ENCODE data around the gene NAGK.
"Not testable (repeated sequence)": the region's sequence is repeated elsewhere in the genome, so short reads cannot be mapped to it uniquely, and the experiment has no call there.

NAGK gene

DNA sequence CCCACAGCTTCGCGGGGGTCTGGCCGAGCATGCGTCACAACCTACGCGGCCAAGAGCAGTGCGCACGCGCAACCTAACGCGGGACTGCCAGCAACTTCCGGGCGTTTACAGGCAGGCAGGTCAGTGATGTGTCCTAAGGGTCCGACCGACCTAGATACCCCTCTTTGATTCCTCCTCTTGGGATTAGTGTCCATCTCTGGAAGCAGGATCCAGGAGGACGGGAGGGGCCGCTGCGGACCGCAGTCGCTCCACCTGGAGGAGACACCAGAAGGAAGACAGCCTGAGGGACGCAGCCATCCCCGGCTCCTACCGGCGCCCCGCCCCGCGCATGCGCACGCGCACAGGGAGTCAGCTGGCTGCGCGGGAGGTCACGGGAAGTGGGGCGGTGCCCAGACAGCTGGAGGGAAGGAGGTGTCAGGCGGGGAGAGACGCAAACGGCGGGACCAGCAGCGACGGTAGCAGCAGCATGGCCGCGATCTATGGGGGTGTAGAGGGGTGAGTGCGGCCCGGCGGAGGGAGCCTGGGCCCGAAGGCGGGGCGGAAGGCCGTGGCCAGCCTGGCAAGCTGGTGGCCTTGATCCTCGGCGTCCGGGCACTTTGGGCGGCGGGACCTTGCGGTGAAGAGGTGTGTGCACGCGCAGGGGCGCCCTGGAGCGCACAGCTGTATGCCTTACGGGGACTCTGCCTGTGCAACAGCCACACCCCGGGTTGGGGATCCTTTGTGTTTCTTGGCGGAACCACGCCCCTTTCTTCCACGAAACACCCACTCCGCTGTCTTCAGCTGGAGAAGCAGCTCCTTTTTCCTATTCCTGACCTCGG is at the start of gene NAGK:
NAGK (plus strand) TSS at position 431 of the 818 bp plus-strand sequence; CDS start at position 467, 36 bp downstream.
- peak; percentile 87 to 100 (median 97) for DNase-seq

- not testable (repeated sequence) for DNase-seq
These were observed 48.5 kb upstream of the NAGK start for GRCh38 chr2:71019989-71020388.

- not testable (repeated sequence) for DNase-seq
These were observed 47.1 kb upstream of the NAGK start for GRCh38 chr2:71021394-71021793.

DNA sequence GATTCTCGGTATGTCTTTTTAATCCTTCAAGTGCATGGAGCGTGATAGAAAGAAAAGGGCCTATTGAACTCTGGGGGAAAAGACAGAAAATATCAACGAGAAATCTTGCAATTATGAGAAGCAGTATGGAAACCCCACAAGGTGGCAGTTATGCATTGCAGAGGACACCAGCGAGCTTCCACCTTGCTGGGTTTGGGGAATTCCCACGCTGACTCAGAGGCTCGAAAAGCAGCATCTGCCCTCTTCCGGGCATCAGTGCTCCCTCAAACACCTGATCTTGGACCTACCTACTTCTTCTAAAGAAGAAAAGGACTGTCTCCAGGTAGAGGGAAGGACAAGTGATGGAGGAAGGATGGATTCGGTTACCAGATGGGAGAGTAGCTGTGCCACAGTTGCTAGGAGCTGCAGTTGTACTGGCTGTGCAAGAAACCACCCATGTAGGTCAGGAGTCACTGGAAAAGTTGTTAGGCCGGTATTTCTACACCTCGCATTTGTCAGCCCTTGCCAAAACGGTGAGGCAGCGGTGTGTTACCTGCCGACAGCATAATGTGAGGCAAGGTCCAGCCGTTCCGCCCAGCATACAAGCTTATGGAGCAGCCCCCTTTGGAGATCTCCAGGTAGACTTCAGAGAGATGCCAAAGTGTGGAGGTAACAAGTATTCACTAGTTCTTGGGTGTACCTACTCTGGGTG is 44.8 kb upstream of the NAGK start:
- peak in 1 of 51 donors; percentile 4 for DNase-seq

DNA sequence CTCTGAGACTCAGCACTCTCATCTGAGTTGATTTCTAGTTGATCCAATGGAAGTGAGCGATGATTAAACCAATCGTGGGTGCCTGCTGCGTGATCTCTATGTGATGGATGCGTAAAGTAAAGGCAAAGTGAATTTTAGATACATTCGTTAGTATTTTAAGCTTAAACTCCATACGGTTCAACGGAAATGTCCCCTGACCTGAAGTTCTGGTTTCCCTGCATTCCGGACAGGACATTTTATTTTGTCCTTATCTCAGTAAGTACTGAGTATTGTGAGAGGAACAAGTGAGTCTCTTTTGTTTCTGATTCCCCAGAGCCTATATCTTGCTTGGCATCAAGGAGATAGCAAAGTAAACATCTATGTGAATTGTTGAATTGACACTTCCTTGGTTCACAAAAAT is 32.2 kb upstream of the NAGK start:
- not testable (repeated sequence) for DNase-seq

GRCh38 chr2:71042287-71042686 is 26.2 kb upstream of the NAGK start:
- DNase-seq: no peak

DNA sequence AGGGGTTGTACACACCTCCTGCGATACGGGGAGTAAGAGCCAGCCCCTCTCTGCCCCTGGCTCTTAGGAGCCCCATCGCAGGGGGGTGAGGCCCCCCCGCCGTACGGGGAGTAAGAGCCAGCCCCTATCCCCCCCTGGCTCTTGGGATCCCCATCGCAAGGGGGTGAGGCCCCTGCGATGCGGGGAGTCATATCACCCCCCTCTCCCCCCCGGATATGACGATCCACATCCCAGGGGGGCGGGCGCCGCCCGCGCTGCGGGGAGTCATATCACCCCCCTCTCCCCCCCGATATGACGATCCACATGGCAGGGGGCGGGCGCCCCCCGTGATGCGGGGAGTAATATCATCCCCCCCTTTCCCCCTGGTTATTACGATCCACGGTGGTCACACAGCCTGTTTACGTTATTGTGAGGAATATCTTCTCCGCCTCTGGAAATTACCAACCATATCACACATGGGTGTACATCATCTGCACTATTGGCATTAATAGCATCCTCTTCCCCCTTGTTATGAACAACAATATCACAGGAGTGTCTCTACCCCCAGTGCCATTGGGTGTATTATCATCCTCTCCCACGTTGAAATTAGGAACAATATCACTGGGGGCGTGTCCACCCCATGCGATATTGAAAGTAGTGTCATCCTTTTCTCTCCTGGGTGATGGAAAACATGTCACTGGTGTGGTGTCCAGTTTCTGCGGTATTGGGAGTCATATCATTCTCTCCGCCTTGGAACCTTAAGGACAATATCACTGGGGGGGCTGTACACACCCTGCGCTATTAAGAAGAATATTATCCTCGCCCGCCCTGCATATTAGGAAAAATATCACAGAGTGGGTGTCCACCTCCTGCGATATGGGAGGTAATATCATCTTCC is 24.7 kb upstream of the NAGK start:
- DNase-seq: no peak

DNA sequence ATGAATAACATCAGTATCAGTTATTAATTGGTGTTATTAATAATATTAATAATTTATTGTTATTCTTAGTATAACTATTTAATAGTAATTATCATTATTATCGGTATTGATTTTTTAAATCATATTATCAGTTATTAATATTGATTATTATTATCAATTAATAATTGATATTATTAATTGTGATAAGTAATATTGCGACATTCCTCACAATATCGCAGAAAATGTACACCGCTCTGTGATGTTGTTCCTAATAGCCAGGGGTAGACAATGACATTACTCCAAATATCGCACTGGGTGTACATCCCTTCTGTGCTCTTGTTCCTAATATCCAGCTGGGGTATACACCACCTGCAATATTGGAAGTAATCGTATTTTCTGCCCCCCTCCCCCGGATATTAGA is 23.3 kb upstream of the NAGK start:
- no peak for DNase-seq

DNA sequence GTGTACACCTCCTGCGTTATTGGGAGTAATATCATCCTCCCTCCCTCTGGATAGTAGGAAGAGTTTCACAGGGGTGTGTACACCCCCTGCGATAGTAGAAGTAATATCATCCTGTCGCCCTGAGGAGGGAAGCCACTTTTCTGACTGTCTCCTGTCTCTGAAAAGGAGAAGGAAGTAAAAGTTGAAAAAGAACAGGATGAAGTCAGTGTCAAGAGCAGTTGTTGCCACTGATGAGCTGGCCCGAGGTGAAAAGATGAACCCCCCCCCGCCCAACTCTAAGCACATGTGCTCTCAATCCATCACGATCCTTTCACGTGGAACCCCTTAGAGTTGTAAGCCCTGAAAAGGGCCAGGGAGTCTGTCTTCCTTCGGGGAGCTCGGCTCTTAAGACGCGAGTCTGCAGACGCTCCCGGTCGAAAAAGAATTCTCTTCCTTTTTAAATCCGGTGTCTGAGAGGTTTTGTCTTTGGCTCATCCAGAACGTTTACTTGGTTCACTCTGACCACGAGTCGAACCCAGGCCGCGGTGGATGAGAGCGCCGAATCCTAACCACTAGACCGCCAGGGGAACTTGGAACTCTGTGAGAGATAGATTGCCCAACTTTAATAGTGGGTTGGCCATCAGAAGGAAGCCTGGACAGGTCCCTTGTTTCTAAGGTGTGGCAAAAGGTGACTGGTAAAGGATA is 22.4 kb upstream of the NAGK start:
- no peak for DNase-seq

GRCh38 chr2:71048096-71048495 is 20.4 kb upstream of the NAGK start:
- no peak for DNase-seq

DNA sequence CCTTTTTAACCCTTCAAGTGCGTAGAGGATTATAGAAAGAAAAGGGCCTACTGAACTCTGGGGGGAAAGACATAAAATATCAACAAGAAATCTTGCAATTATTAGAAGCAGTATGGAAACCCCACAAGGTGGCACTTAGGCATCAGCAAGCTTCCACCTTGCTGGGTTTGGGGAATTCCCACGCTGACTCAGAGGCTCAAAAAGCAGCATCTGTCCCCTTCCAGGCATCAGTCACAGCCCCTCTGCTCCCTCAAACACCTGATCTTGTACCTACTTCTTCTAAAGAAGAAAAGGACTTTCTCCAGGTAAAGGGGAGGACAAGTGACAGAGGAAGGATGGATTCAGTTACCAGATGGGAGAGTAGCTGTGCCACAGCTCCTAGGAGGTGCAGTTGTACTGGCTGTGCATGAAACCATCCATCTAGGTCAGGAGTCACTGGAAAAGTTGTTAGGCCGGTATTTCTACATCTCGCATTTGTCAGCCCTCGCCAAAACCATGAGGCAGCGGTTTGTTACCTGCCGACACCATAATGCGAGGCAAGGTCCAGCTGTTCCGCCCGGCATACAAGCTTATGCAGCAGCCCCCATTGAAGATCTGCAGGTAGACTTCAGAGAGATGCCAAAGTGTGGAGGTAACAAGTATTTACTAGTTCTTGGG is 18.6 kb upstream of the NAGK start:
- not testable (repeated sequence) for DNase-seq

DNA sequence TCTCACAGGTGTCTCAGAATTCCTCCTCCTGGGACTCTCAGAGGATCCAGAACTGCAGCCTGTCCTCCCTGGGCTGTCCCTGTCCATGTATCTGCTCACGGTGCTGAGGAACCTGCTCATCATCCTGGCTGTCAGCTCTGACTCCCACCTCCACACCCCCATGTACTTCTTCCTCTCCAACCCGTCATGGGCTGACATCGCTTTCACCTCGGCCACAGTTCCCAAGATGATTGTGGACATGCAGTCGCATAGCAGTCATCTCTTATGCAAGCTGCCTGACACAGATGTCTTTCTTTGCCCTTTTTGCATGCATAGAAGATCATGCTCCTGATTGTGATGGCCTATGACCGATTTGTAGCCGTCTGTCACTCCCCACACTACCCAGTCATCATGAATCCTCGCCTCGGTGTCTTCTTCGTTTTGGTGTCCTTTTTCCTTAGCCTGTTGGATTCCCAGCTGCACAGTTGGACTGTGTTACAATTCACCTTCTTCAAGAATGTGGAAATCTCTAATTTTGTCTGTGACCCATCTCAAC is 13.2 kb upstream of the NAGK start:
- not testable (repeated sequence) for DNase-seq

GRCh38 chr2:71060211-71060610 is 8.2 kb upstream of the NAGK start:
- DNase-seq: no peak

DNA sequence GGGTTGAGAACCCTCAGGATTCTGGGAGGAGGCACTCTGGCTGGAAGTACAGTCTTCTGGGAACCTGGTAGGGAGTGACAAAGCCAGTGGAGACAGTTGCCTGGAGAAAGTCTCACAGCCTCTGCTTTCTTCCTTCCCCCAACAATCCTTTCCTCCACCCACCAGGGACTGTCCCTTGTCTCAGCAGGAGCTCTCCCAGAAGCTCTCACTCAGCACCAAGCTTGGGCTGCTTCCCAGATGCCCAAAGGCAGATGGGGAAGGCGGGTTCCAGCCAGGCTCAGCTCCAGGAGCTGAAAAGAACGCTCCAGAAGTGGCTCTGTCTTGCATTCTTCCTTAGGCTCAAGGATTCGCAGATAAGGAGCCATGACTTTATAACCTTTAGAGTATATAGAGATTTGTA is 7.6 kb upstream of the NAGK start:
- DNase-seq: peak in 1 of 51 donors; percentile 19

DNA sequence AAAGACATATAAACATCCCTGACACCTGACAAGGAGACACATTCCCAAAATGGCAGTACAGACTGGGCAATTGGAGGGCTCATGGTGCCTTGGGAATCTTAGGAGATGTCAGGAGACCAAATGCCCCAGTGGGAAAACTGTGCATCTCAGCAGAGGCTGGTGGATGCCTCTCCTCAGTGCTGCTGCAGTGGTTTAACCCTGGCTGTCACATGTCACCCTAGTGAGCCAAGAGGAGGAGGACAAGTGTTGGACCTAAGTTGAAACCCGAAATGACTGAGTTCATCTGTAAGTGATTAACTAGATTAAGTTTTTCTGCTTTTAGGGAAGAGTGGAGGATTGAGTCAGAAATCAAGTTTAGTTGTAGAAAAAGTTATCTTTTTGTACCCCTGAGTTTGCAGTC is 5.2 kb upstream of the NAGK start:
- DNase-seq: no peak

GRCh38 chr2:71064110-71064611 is 4.3 kb upstream of the NAGK start:
- DNase-seq: no peak

DNA sequence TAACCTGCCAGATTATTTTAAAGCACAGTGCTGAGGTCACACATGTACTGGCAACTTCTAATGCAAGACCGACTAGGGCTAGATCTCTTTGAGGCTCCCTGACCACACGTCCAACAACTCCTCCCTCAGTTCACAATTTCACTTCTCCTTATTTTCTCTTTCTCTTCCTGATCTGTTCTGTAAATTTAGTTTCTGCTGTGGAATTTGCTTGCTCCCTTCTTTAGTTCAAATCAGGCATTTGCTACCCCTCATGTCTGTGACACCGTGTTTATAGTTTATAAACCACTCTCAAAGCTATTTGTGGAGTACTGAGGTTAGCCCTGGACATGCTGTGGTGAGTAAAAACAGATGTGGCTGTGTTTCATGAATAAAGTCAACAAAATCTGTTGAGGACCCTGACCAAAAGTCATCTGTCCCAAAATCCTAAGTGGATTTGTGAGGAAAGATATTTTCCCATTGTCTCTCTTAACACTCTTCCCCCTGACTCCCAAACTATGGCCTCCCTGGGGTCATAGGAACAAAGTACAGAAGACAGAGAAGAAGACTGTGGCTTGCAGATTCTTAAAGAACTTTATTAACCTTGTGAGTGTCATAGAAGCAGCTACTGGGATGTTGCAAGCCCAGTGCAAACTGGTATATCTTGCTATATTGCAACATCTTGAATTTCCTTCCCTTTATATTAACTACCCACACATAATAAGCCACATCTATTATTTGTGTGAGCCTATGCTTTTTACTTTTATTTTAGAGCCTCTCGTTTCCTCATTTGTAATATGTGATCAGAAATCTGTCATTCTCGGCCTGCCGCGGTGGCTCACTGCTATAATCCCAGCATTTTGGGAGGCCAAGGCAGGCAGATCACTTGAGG is 3.5 kb upstream of the NAGK start:
- peak in 1 of 51 donors; percentile 7 for DNase-seq

DNA sequence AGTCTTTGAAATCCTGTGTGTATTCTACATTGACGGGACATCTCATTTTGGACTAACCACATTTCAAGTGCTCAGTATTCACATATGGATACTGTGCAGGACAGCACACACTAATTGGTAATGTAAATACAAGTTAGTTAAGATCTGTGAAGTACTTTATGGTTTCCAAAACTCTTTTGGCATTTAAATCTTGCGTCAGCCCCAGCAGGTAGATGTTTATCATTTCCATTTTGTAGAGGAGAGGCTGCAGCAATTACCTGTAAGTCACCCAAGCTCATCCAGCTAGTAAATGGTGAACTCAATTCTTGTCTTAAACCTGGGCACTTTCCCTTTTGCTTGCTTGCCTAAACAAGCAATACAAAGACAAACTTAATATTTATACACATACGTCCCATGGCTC is 1.6 kb upstream of the NAGK start:
- DNase-seq: no peak

GRCh38 chr2:71067567-71068217 is 756 bp upstream of the NAGK start:
- DNase-seq: peak in 7 of 51 donors; percentile 34 to 66 (median 44)
